Panc1 (cell line): Measurements from ENCODE around the gene ATF5. TPM values are rescaled to one million over a fixed set of nuclear protein-coding genes. Genes with fewer than 3 reads are reported as not detected.

ENCODE experiments used
- ATAC-seq: fragments of 200-7000 bp; cut with Tn5 transposase; 2 replicates; pipeline ENCODE4 v1.9.1; 2020; ENCODE audit warnings: mild to moderate bottlenecking, moderate library complexity
- BruUV-seq: library from RNA; stranded (reverse); fragments of 400-500 nt; replicated peaks from 2 replicates; lab custom pipeline; 2021; lab: Mats Ljungman, UMichigan
- CTCF ChIA-PET: fragments of 300-600 bp; sonication (Branson Sonifier 250); formaldehyde crosslinking; loops from one replicate; lab custom pipeline; 2022; ENCODE audit warnings: antibody characterized with exemption; lab: Charles Lee
- POLR2A ChIA-PET: fragments of 300-600 bp; sonication (Branson Sonifier 250); formaldehyde crosslinking; loops from one replicate; lab custom pipeline; 2022; ENCODE audit warnings: antibody characterized with exemption; lab: Charles Lee
- DNase-seq: peaks from one replicate; pipeline ENCODE4 v3.0.0-alpha.2; 2010; ENCODE audit warnings: low read depth, low spot score
- H3K27ac ChIP-seq: 2 replicates; pipeline ENCODE4 v1.5.1; 2011; ENCODE audit warnings: mild to moderate bottlenecking, low read length, inconsistent platforms
- H3K27me3 ChIP-seq: fragments of 200-500 bp; sonication (Bioruptor generic); 2 replicates; pipeline ENCODE4 v1.6.0; 2014; ENCODE audit warnings: low read length, inconsistent platforms; ENCODE audit not compliant: control insufficient read depth, insufficient read depth
- H3K36me3 ChIP-seq: fragments of 200-500 bp; sonication (Bioruptor generic); 2 replicates; pipeline ENCODE4 v1.5.1; 2014; ENCODE audit warnings: inconsistent platforms, mild to moderate bottlenecking, low read length, moderate library complexity; ENCODE audit not compliant: control insufficient read depth, insufficient read depth
- H3K4me1 ChIP-seq: 2 replicates; pipeline ENCODE4 v1.5.1; 2011; ENCODE audit warnings: inconsistent platforms, mild to moderate bottlenecking, low read length, moderate library complexity; ENCODE audit not compliant: control insufficient read depth, insufficient read depth
- H3K4me3 ChIP-seq, 2 experiments: 2 replicates each; pipeline ENCODE4 v1.5.1; 2011 to 2012; ENCODE audit warnings: low read depth in 2 of 2, low read length in 2 of 2, mild to moderate bottlenecking in 2 of 2, inconsistent platforms in 1 of 2, moderate library complexity in 1 of 2
- H3K9me3 ChIP-seq: fragments of 200-500 bp; sonication (Bioruptor generic); 2 replicates; pipeline ENCODE4 v1.5.1; 2014; ENCODE audit warnings: low read depth, mild to moderate bottlenecking, inconsistent platforms, low read length, moderate library complexity; ENCODE audit not compliant: control insufficient read depth, insufficient read depth
- POLR2AphosphoS5 ChIP-seq: IDR thresholded peaks from 2 replicates; pipeline ENCODE4 v1.6.1; 2012; ENCODE audit warnings: mild to moderate bottlenecking, low read depth, low read length, moderate library complexity
- SIN3A ChIP-seq: IDR thresholded peaks from 2 replicates; pipeline ENCODE4 v1.6.1; 2012; ENCODE audit warnings: low read depth, mild to moderate bottlenecking, low read length, moderate library complexity, borderline replicate concordance; ENCODE audit not compliant: insufficient read depth
- TCF7L2 ChIP-seq: IDR thresholded peaks from 2 replicates; pipeline ENCODE4 v1.6.1; 2011; ENCODE audit warnings: mild to moderate bottlenecking, low read depth, low read length, inconsistent platforms
- in situ Hi-C: cut with HindIII; loops from 2 replicates; pipeline ENCODE4 v1.10.0; 2016; ENCODE audit warnings: low sequenced_read_pairs, low pct_unique_long_range_greater_than_20kb
- intact Hi-C: fragments of 100-400 bp; cut with micrococcal nuclease; formaldehyde crosslinking; loops from one replicate; pipeline ENCODE4 v1.10.0; 2022; ENCODE audit not compliant: unreplicated experiment
- total RNA-seq: library from RNA; stranded (reverse); gene quantifications from one replicate; pipeline ENCODE4 v1.2.1, GENCODE V29; 2021; ENCODE audit not compliant: unreplicated experiment
- TF ChIP-seq, protein P1 (sequence below): fragments of 450-650 bp; IDR thresholded peaks from 2 replicates; pipeline ENCODE4 v1.5.1; 2017; ENCODE audit warnings: mild to moderate bottlenecking
- TF ChIP-seq, protein P2 (sequence below), 2 experiments: IDR thresholded peaks; 2 replicates each; pipeline ENCODE4 v1.6.1; 2011 to 2012; ENCODE audit warnings: low read depth in 2 of 2, control low read depth in 1 of 2, low read length in 1 of 2, mild to moderate bottlenecking in 1 of 2, moderate library complexity in 1 of 2; ENCODE audit not compliant: insufficient read depth in 1 of 2

Gene ATF5
- total RNA-seq, 1 experiment from 2014 or later = 104 TPM

DNA sequence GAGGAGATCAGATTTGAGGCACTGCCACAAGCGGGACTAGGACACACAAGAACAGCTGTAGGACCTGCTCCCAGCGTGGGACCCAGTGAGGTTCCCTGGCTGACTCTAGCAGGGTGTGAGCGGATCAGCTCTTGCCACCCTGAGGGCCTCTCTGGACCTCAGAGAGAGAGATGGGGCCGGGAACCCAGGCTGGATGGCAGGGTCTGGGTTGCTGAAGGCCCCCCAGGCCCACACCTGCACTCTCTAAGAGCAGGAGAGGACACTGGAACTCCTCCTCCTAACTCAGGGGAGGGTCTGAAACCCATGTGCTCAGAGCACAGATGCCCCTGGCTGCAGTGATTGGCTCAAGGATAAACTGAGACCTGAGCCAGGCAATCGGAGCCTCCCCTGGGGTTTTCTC is 18.8 kb upstream of the ATF5 start:
- DNase-seq = no peak
- no peak overlapping the region for H3K27ac ChIP-seq
- H3K27me3 ChIP-seq = no peaks in the 10 kb centered on the region
- no peak for ATAC-seq
- no peak overlapping the region for H3K4me3 ChIP-seq
- no peaks in the 10 kb centered on the region for H3K4me1 ChIP-seq
- no TSS peak for BruUV-seq
- in situ Hi-C loops = no loop called here
- no peaks in the 10 kb centered on the region; the same call in 1 of the 2 replicates for H3K36me3 ChIP-seq
- ChIA-PET POLR2A (no interaction called here), CTCF (interaction anchor here (0.5 kb wide), 1 partner anchor 95 kb away, joined by 3 read pairs; no protein-coding TSS in a partner anchor)
- H3K9me3 ChIP-seq = no peaks in the 10 kb centered on the region
- intact Hi-C loops = no loop called here
- TF ChIP-seq TCF7L2 (no peak), SIN3A (no peak), POLR2AphosphoS5 (no peak)
- TF ChIP-seq, protein P1, sequence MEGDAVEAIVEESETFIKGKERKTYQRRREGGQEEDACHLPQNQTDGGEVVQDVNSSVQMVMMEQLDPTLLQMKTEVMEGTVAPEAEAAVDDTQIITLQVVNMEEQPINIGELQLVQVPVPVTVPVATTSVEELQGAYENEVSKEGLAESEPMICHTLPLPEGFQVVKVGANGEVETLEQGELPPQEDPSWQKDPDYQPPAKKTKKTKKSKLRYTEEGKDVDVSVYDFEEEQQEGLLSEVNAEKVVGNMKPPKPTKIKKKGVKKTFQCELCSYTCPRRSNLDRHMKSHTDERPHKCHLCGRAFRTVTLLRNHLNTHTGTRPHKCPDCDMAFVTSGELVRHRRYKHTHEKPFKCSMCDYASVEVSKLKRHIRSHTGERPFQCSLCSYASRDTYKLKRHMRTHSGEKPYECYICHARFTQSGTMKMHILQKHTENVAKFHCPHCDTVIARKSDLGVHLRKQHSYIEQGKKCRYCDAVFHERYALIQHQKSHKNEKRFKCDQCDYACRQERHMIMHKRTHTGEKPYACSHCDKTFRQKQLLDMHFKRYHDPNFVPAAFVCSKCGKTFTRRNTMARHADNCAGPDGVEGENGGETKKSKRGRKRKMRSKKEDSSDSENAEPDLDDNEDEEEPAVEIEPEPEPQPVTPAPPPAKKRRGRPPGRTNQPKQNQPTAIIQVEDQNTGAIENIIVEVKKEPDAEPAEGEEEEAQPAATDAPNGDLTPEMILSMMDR = no peak
- TF ChIP-seq, protein P2, sequence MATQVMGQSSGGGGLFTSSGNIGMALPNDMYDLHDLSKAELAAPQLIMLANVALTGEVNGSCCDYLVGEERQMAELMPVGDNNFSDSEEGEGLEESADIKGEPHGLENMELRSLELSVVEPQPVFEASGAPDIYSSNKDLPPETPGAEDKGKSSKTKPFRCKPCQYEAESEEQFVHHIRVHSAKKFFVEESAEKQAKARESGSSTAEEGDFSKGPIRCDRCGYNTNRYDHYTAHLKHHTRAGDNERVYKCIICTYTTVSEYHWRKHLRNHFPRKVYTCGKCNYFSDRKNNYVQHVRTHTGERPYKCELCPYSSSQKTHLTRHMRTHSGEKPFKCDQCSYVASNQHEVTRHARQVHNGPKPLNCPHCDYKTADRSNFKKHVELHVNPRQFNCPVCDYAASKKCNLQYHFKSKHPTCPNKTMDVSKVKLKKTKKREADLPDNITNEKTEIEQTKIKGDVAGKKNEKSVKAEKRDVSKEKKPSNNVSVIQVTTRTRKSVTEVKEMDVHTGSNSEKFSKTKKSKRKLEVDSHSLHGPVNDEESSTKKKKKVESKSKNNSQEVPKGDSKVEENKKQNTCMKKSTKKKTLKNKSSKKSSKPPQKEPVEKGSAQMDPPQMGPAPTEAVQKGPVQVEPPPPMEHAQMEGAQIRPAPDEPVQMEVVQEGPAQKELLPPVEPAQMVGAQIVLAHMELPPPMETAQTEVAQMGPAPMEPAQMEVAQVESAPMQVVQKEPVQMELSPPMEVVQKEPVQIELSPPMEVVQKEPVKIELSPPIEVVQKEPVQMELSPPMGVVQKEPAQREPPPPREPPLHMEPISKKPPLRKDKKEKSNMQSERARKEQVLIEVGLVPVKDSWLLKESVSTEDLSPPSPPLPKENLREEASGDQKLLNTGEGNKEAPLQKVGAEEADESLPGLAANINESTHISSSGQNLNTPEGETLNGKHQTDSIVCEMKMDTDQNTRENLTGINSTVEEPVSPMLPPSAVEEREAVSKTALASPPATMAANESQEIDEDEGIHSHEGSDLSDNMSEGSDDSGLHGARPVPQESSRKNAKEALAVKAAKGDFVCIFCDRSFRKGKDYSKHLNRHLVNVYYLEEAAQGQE (IDR thresholded peaks at IDR 0.05; ENCODE audit: insufficient read depth in 1 of 2, low read depth in 2 of 2, low read length in 1 of 2) = no peak

DNA sequence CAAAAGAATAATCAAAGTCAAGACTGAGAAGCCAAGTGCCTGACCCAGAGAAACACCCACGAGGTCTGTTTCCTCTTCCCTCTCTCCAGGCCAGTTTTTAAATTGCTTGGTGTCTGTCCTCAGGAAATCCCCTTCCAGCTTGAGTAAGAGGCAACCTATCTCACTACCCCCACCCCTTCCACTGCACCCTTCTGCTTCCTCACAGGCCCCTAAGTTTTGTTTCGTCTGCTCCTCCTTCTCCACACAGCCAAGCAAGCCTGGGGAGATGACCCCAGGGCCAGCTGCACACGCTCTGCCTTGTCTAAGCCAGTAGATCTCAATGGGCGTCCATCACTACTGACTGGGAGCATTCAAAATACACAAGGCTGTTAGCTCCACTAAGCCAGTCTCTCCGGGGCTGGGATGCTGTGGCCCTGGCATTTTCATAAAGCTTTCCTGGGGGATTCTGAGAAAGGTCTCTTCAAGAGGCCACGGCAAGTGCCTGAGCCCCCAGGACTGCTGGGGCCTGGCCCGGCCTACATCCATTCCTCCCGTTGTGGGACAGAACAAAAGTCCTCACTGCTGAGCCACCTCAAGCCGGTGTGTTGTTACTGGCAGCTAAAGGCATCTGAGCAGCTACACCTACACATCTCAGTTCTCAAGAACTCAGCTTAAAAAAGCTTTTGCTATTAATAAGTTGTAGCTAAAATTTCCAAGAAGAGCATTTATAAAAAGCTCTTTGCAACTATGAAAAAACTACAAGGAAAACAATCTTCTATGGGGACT is 17.4 kb upstream of the ATF5 start:
- in situ Hi-C loops (no loop called here), intact Hi-C loops (no loop called here)
- POLR2A ChIA-PET = interaction anchor here (0.6 kb wide), 2 partner anchors 17 to 114 kb away, joined by 4 read pairs; no protein-coding TSS in a partner anchor
- Histone ChIP-seq H3K4me3 (no peak overlapping the region), H3K27me3 (no peaks in the 10 kb centered on the region), H3K27ac (no peak overlapping the region), H3K9me3 (no peaks in the 10 kb centered on the region), H3K36me3 (no peaks in the 10 kb centered on the region; the same call in 1 of the 2 replicates), H3K4me1 (no peaks in the 10 kb centered on the region)
- TF ChIP-seq, protein P1 = no peak
- TF ChIP-seq, protein P2 (IDR thresholded peaks at IDR 0.05; ENCODE audit: insufficient read depth in 1 of 2, low read depth in 2 of 2, low read length in 1 of 2) = no peak
- TF ChIP-seq POLR2AphosphoS5 = no peak
- no peak for TF ChIP-seq SIN3A
- TF ChIP-seq TCF7L2 = no peak
- DNase-seq = no peak
- CTCF ChIA-PET = interaction anchor here (0.6 kb wide), 1 partner anchor 18 kb away, joined by 3 read pairs; no protein-coding TSS in a partner anchor
- BruUV-seq = no TSS peak
- ATAC-seq = no peak
